GM23338 (cell line): ENCODE data around the gene STX16. TPM values are rescaled to one million over a fixed set of nuclear protein-coding genes. Genes with fewer than 3 reads are reported as not detected.

Experiments
- ATAC-seq: fragments of 200-7000 bp; cut with Tn5 transposase; 3 replicates; pipeline ENCODE4 v1.9.1; 2020
- DNase-seq: peaks from one replicate; pipeline ENCODE4 v3.0.0-alpha.2; 2015; ENCODE audit warnings: low spot score
- H2AFZ ChIP-seq: fragments of 200-600 bp; sonication (generic); 2 replicates; pipeline ENCODE4 v1.8.0; 2016; ENCODE audit warnings: antibody characterized with exemption, mild to moderate bottlenecking, moderate library complexity
- H3F3A ChIP-seq: fragments of 200-600 bp; sonication (generic); replicated peaks from 2 replicates; pipeline ENCODE4 v1.8.0; 2017; ENCODE audit warnings: antibody characterized with exemption, mixed run types, low read depth
- H3K27ac ChIP-seq: fragments of 200-600 bp; sonication (generic); 2 replicates; pipeline ENCODE4 v1.6.1; 2016; ENCODE audit warnings: low read depth
- H3K27me3 ChIP-seq: fragments of 200-600 bp; sonication (generic); 2 replicates; pipeline ENCODE4 v1.8.0; 2016; ENCODE audit warnings: mild to moderate bottlenecking, mixed run types, moderate library complexity; ENCODE audit not compliant: insufficient read depth
- H3K36me3 ChIP-seq: fragments of 200-600 bp; sonication (generic); 2 replicates; pipeline ENCODE4 v1.8.0; 2016; ENCODE audit warnings: mild to moderate bottlenecking; ENCODE audit not compliant: insufficient read depth
- H3K4me1 ChIP-seq: fragments of 200-600 bp; sonication (generic); 2 replicates; pipeline ENCODE4 v1.8.0; 2016; ENCODE audit warnings: mild to moderate bottlenecking, moderate library complexity; ENCODE audit not compliant: insufficient read depth
- H3K4me2 ChIP-seq: fragments of 200-600 bp; sonication (generic); 2 replicates; pipeline ENCODE4 v1.7.1; 2017; ENCODE audit warnings: mixed run types
- H3K4me3 ChIP-seq: fragments of 200-600 bp; sonication (generic); 2 replicates; pipeline ENCODE4 v1.6.1; 2016; ENCODE audit warnings: mixed run types
- H3K79me2 ChIP-seq: fragments of 200-600 bp; sonication (generic); replicated peaks from 2 replicates; pipeline ENCODE4 v1.8.0; 2017; ENCODE audit warnings: mild to moderate bottlenecking; ENCODE audit not compliant: insufficient read depth
- H3K9me2 ChIP-seq: fragments of 200-600 bp; sonication (generic); 2 replicates; pipeline ENCODE4 v1.8.0; 2017; ENCODE audit not compliant: insufficient read depth
- H4K20me1 ChIP-seq: fragments of 200-600 bp; sonication (generic); replicated peaks from 2 replicates; pipeline ENCODE4 v1.8.0; 2017; ENCODE audit warnings: mild to moderate bottlenecking; ENCODE audit not compliant: insufficient read depth
- H3K27ac Mint-ChIP-seq: 2 replicates; pipeline ENCODE4 v1.8.0; 2020; ENCODE audit warnings: inconsistent platforms, mild to moderate bottlenecking, moderate library complexity, mixed read lengths
- H3K27me3 Mint-ChIP-seq: 3 replicates; pipeline ENCODE4 v1.8.0; 2022; ENCODE audit warnings: low read depth, mild to moderate bottlenecking, moderate library complexity, mixed read lengths, inconsistent platforms; ENCODE audit not compliant: insufficient read depth, poor library complexity
- H3K36me3 Mint-ChIP-seq: 3 replicates; pipeline ENCODE4 v1.8.0; 2021; ENCODE audit warnings: low read depth, mild to moderate bottlenecking, inconsistent platforms, moderate library complexity, mixed read lengths
- H3K4me1 Mint-ChIP-seq: 3 replicates; pipeline ENCODE4 v1.8.0; 2020; ENCODE audit warnings: mild to moderate bottlenecking, inconsistent platforms, mixed read lengths
- H3K4me3 Mint-ChIP-seq: 3 replicates; pipeline ENCODE4 v1.8.0; 2021; ENCODE audit warnings: moderate library complexity, mild to moderate bottlenecking, inconsistent platforms, mixed read lengths
- H3K9me3 Mint-ChIP-seq: 3 replicates; pipeline ENCODE4 v1.8.0; 2020; ENCODE audit warnings: moderate library complexity, mild to moderate bottlenecking, inconsistent platforms, mixed read lengths
- CREB1 ChIP-seq: fragments of 250-450 bp; sonication (Bioruptor Pico); IDR thresholded peaks from 2 replicates; pipeline ENCODE4 v1.5.0; 2020; ENCODE audit warnings: low read depth, mild to moderate bottlenecking, moderate library complexity
- CTCF ChIP-seq, 2 experiments: fragments of 200-600 bp in 1 of 2; sonication (generic) in 1 of 2; conservative IDR thresholded peaks; 2 replicates each; pipeline versions ENCODE4 v1.5.1 to v1.6.1; 2016 to 2017; ENCODE audit warnings: antibody characterized with exemption in 2 of 2, low read depth in 2 of 2, mild to moderate bottlenecking in 2 of 2, moderate library complexity in 1 of 2
- EZH2 ChIP-seq: fragments of 200-600 bp; sonication (generic); IDR thresholded peaks from one replicate; pipeline ENCODE4 v1.8.0; 2017; ENCODE audit warnings: antibody characterized with exemption, mild to moderate bottlenecking, low read depth; ENCODE audit not compliant: unreplicated experiment
- EZH2phosphoT487 ChIP-seq: fragments of 200-600 bp; sonication (generic); IDR thresholded peaks from one replicate; pipeline ENCODE4 v1.8.1; 2018; ENCODE audit warnings: antibody characterized with exemption; ENCODE audit not compliant: unreplicated experiment
- JUNB ChIP-seq: IDR thresholded peaks from one replicate; pipeline ENCODE4 v1.6.1; 2016; ENCODE audit warnings: antibody characterized with exemption; ENCODE audit not compliant: unreplicated experiment
- NANOG ChIP-seq: IDR thresholded peaks from 2 replicates; pipeline ENCODE4 v1.6.1; 2016; ENCODE audit warnings: antibody characterized with exemption, borderline replicate concordance
- POLR2AphosphoS5 ChIP-seq: IDR thresholded peaks from 2 replicates; pipeline ENCODE4 v1.6.1; 2016; ENCODE audit warnings: antibody characterized with exemption, low read depth
- REST ChIP-seq: IDR thresholded peaks from one replicate; pipeline ENCODE4 v1.6.1; 2018; ENCODE audit warnings: antibody characterized with exemption; ENCODE audit not compliant: unreplicated experiment
- STAT1 ChIP-seq: IDR thresholded peaks from one replicate; pipeline ENCODE4 v1.6.1; 2016; ENCODE audit warnings: antibody characterized with exemption; ENCODE audit not compliant: unreplicated experiment
- ZNF114 ChIP-seq: fragments of 250-450 bp; sonication (Bioruptor Pico); IDR thresholded peaks from 2 replicates; pipeline ENCODE4 v1.5.0; 2020; ENCODE audit warnings: mild to moderate bottlenecking, moderate library complexity
- ZNF331 ChIP-seq: fragments of 250-450 bp; sonication (Bioruptor Pico); IDR thresholded peaks from 2 replicates; pipeline ENCODE4 v1.5.0; 2020; ENCODE audit warnings: low read depth, mild to moderate bottlenecking, moderate library complexity
- ZNF462 ChIP-seq: fragments of 250-450 bp; sonication (Bioruptor Pico); IDR thresholded peaks from 2 replicates; pipeline ENCODE4 v1.5.0; 2020; ENCODE audit warnings: mild to moderate bottlenecking, moderate library complexity
- polyA plus RNA-seq: library from polyadenylated mRNA; unstranded; fragments of >200 nt; fragmentation: Nextera tagmentation; extraction: Ambion mirVana; gene quantifications from 2 replicates; pipeline ENCODE4 v1.2.1, GENCODE V29; 2016
- total RNA-seq: library from RNA; depleted of rRNA; stranded (reverse); fragments of >200 nt; shearing (Covaris generic); gene quantifications from 2 replicates; pipeline ENCODE4 v1.2.3, GENCODE V29; 2014
- TF ChIP-seq, protein P1 (sequence below): IDR thresholded peaks from 2 replicates; pipeline ENCODE4 v1.6.1; 2016; ENCODE audit warnings: antibody characterized with exemption

The STX16 gene
- total and polyA plus RNA-seq, 2 experiments from 2014 or later: 31.2 to 70.5 TPM

DNA sequence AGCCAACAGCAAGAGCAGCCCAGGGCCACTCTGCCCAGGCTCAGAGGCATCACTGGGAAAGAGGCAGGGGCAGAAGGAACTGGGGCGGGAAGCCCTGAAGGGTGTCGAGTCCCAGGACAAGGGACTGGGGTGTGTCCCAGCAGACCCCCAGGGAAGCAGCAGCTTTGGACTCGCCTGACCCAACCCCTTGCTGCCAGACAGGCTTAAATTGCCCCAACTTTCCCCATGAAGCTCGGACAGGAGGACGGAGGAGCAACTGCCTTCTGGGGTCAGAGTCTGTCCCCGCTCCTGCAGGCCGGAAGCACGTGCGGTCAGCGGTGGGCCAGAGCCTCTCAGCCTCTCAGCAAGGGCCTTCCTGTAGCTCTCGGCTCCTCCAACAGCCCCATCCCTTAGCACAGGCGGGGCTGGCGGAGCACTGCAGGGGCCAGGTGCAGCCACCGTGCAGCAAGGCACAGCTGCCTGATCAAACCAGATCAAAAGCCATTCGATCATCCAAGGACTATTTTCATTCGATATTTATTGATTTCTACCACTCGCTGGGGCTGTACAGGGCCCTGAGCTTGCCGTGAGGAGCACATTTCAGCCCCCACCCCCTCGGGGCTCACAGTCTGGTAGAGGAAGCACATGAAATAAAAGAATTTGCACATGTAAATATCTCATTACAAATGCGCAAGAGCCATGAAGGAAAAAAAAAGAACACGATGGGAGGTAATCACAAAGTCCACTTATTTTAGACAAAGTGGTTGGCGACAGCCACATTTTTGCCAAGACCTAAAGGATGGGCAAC lies 31.8 kb upstream of the STX16 start:
- no peaks in the 10 kb centered on the region for H4K20me1 ChIP-seq
- peak; percentile 85 for ATAC-seq
- H3K27ac Mint-ChIP-seq: peak overlapping the region; percentile 91

More for the DNA sequence above, 31.8 kb upstream of the STX16 start:
- no peak overlapping the region for H3K4me3 ChIP-seq
- H3K27ac ChIP-seq: no peak overlapping the region
- Mint-ChIP-seq H3K9me3 (peaks cover 37% of the 10 kb centered on the region), H3K4me1 (peaks cover 16% of the 10 kb centered on the region), H3K4me3 (peak overlapping the region; percentile 23; the same call in 2 of the 3 replicates), H3K27me3 (peaks cover 26% of the 10 kb centered on the region), H3K36me3 (peaks cover 35% of the 10 kb centered on the region)
- no peaks in the 10 kb centered on the region for H3K36me3 ChIP-seq
- H2AFZ ChIP-seq: peak overlapping the region; percentile 50
- no peaks in the 10 kb centered on the region; the same call in 1 of the 2 replicates for H3K9me2 ChIP-seq
- no peaks in the 10 kb centered on the region for H3K79me2 ChIP-seq
- H3K4me2 ChIP-seq: peak overlapping the region; percentile 49; the same call in 1 of the 2 replicates
- H3F3A ChIP-seq: 0 out of 2 replicates have a peak, but pooled peaks cover 4% of the 10 kb centered on the region
- peaks cover 11% of the 10 kb centered on the region for H3K27me3 ChIP-seq
- peak; percentile 61 for DNase-seq
- H3K4me1 ChIP-seq: peaks cover 12% of the 10 kb centered on the region
- TF ChIP-seq EZH2phosphoT487: no peak
- TF ChIP-seq REST: no peak
- no peak for TF ChIP-seq JUNB
- no peak for TF ChIP-seq ZNF114 (CRISPR knock-in tag)
- no peak for TF ChIP-seq STAT1
- no peak for TF ChIP-seq NANOG
- TF ChIP-seq EZH2: no peak
- TF ChIP-seq CREB1 (CRISPR knock-in tag): no peak
- no peak for TF ChIP-seq ZNF462 (CRISPR knock-in tag)
- TF ChIP-seq POLR2AphosphoS5: no peak
- no peak for TF ChIP-seq ZNF331 (CRISPR knock-in tag)
- TF ChIP-seq, protein P1, sequence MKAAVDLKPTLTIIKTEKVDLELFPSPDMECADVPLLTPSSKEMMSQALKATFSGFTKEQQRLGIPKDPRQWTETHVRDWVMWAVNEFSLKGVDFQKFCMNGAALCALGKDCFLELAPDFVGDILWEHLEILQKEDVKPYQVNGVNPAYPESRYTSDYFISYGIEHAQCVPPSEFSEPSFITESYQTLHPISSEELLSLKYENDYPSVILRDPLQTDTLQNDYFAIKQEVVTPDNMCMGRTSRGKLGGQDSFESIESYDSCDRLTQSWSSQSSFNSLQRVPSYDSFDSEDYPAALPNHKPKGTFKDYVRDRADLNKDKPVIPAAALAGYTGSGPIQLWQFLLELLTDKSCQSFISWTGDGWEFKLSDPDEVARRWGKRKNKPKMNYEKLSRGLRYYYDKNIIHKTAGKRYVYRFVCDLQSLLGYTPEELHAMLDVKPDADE: no peak
- TF ChIP-seq CTCF (conservative IDR thresholded peaks at IDR 0.05; ENCODE audit: low read depth in 2 of 2): no peak
